A549 treated with dexamethasone at 1 μM for 4 hours (cell line): ENCODE measurements around the gene CAMK2N1. TPM values are rescaled to one million over a fixed set of nuclear protein-coding genes. Genes with fewer than 3 reads are reported as not detected.

Experiments
- total RNA-seq: library from RNA; stranded (reverse); fragments of 200-300 nt; extraction: Qiagen RNA extraction; gene quantifications from 5 replicates; pipeline ENCODE4 v1.2.3, GENCODE V29; 2022

CAMK2N1 gene
- total RNA-seq, result 58.6 to 71.5 TPM (median 66.4 TPM) in 5 replicates

GRCh38 chr1:20485527-20486456 is at the start of gene CAMK2N1:
Gene CAMK2N1 (minus strand): TSS chr1:20486210. CDS start chr1:20485379, 831 bp downstream.

GRCh38 chr1:20507564-20508410 is 21.8 kb upstream of the CAMK2N1 start, which contains the start of gene MUL1:
Gene MUL1 (minus strand): TSS chr1:20508151. CDS start chr1:20508024, 127 bp downstream.

Other genes starting within 250 kb of the CAMK2N1 start
- gene VWA5B1, start 195.3 kb downstream of the CAMK2N1 start, total RNA-seq, result not detected in 5 replicates
- gene MUL1, start 21.9 kb upstream of the CAMK2N1 start, total RNA-seq, result 39.8 to 44.8 TPM (median 44.0 TPM) in 5 replicates
- 2.7 to 4.5 TPM (median 3.6 TPM) in 5 replicates for gene FAM43B, start 66.4 kb upstream of the CAMK2N1 start, total RNA-seq
- gene CDA, start 102.9 kb upstream of the CAMK2N1 start, total RNA-seq, result 28.7 to 43.5 TPM (median 33.9 TPM) in 5 replicates
- 25.5 to 33.7 TPM (median 29.5 TPM) in 5 replicates for gene PINK1, start 147.2 kb upstream of the CAMK2N1 start, total RNA-seq
- gene DDOST, start 175.2 kb upstream of the CAMK2N1 start, total RNA-seq, result 180 to 210 TPM (median 206 TPM) in 5 replicates
- 1.8 to 2.7 TPM (median 2.4 TPM) in 5 replicates for gene KIF17, start 231.8 kb upstream of the CAMK2N1 start, total RNA-seq
- 10.3 to 15.2 TPM (median 12.6 TPM) in 5 replicates for gene SH2D5, start 246.5 kb upstream of the CAMK2N1 start, total RNA-seq